Pancreas (tissue), 10 donors: Measurements from ENCODE around the gene ETV3. TPM values are rescaled to one million over a fixed set of nuclear protein-coding genes. Genes with fewer than 3 reads are reported as not detected.

Experiments
- ATAC-seq, 4 donors: fragments of 200-7000 bp; cut with Tn5 transposase; one replicate each; pipeline versions ENCODE4 v1.8.0 to v1.9.1; 2020; ENCODE audit warnings: mild to moderate bottlenecking in 4 of 4, moderate library complexity in 4 of 4
- DNase-seq, 6 donors: peaks; one replicate each; pipeline ENCODE4 v3.0.0-alpha.2; 2020
- FAIRE-seq: peaks from 2 replicates; lab custom pipeline; 2012; peaks lifted over from hg19 to GRCh38; lab: Jason Lieb, UNC
- H3K27ac ChIP-seq, 4 donors: fragments of 200-600 bp; sonication (generic); 1 replicate in 3 of 4; 2 replicates in 1 of 4; pipeline versions ENCODE4 v1.5.0 to v1.8.0; 2020
- H3K27me3 ChIP-seq, 4 donors: fragments of 200-600 bp; one replicate each; pipeline ENCODE4 v1.8.0; 2021
- H3K36me3 ChIP-seq, 3 donors: fragments of 200-600 bp; sonication (generic) in 1 of 3; one replicate each; pipeline versions ENCODE4 v1.5.0 to v1.8.0; 2020 to 2021
- H3K4me1 ChIP-seq, 3 donors: fragments of 200-600 bp; one replicate each; pipeline ENCODE4 v1.8.0; 2021
- H3K4me3 ChIP-seq, 4 donors: fragments of 200-600 bp; sonication (generic) in 2 of 4; one replicate each; pipeline versions ENCODE4 v1.5.0 to v1.8.0; 2020 to 2021
- H3K9me3 ChIP-seq, 4 donors: fragments of 200-600 bp; one replicate each; pipeline ENCODE4 v1.8.0; 2021
- CTCF ChIP-seq, 4 donors: fragments of 200-600 bp; sonication (generic) in 3 of 4; IDR thresholded peaks; one replicate each; pipeline versions ENCODE4 v1.5.0 to v1.8.0; 2021; ENCODE audit warnings: antibody characterized with exemption in 4 of 4
- WGBS, 2 donors: extraction: QIAGEN DNeasy Blood & Tissue Kit; methylation state at CpG; one replicate each; pipeline ENCODE4 v1.1.7; 2013; 5-methylcytosine and 5-hydroxymethylcytosine counted together
- intact Hi-C, 3 donors: fragments of 100-400 bp; cut with DNase I; formaldehyde crosslinking; loops; one replicate each; pipeline versions ENCODE4 v1.11.1 to v1.14.2; 2022
- polyA plus RNA-seq, 2 donors: library from polyadenylated mRNA; stranded (reverse); fragments of 200-250 nt; gene quantifications; one replicate each; pipeline ENCODE4 v1.2.3, GENCODE V29; 2013
- total RNA-seq, 6 donors: library from RNA; stranded (reverse); fragmentation: NEBNext Ultra II Directional in 4 of 6; extraction: Animal tissue kit (Norgen Biotek cat#: 25700) in 4 of 6; gene quantifications; one replicate each; pipeline versions ENCODE4 v1.2.1 to v1.2.4, GENCODE V29; 2021 to 2023
- donor health status: healthy with polysubstance abuse.
- donor health status: DM: no; HTN: no; CAD: no; lungs with moderate emphysema.
- donor health status: DM: no; HTN: no; CAD: no.
- donor health status: control.
- donor health status: control.
- donor health status: Bipolar disorder and iron deficiency.
- donor health status: DM: yes; HTN: yes; CAD: no.
- donor health status: DM: no; HTN: no; CAD: no.
- donor health status: DM: no; HTN: no; CAD: no.
- donor health status: DM: yes; HTN: yes; CAD: no.

ETV3 gene
- total and polyA plus RNA-seq, 8 donors = 2.9 to 12.9 (median 7.3) TPM

- H3K4me1 ChIP-seq = no peaks in the 10 kb centered on the region
- H3K27me3 ChIP-seq = no peaks in the 10 kb centered on the region
- H3K27ac ChIP-seq = no peak overlapping the region
- no peak overlapping the region for H3K4me3 ChIP-seq
- no peak for FAIRE-seq
- 55% methylated on average over 3 of the region's 3 CpGs for WGBS, 2 donors
- no peak for ATAC-seq
- H3K9me3 ChIP-seq = no peaks in the 10 kb centered on the region
- no peaks in the 10 kb centered on the region for H3K36me3 ChIP-seq
- TF ChIP-seq CTCF (IDR thresholded peaks at IDR 0.05) = no peak
- intact Hi-C loops = no loop called here
- DNase-seq = no peak
These were observed 8.0 kb upstream of the ETV3 start for GRCh38 chr1:157146244-157146643.

DNA sequence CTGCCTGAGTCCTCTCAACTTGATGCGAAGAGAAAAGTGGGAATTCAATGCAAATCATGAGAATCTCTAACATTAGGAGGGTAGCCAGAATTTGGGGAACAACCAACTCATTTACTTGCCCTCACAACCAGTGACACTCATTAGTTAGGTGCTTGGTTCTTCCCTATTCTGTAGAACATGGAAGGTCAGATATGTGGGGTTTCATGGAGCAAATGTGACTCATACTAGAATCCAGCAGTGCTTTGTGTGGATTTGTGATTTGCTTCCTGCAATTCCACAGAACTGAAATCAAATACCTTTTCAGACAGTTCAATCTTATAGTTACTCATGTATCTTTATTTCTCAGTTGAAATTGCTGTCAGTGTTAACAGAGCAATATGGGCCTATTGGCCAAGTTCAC is 6.9 kb upstream of the ETV3 start:
- intact Hi-C loops = no loop called here
- H3K4me1 ChIP-seq = no peaks in the 10 kb centered on the region
- no peak overlapping the region for H3K4me3 ChIP-seq
- TF ChIP-seq CTCF (IDR thresholded peaks at IDR 0.05) = no peak
- FAIRE-seq = no peak
- WGBS, 2 donors = 88 to 96% methylated on average over 1 of the region's 1 CpG
- no peaks in the 10 kb centered on the region for H3K27me3 ChIP-seq
- no peak for DNase-seq
- no peak overlapping the region for H3K27ac ChIP-seq
- ATAC-seq = no peak
- no peaks in the 10 kb centered on the region for H3K36me3 ChIP-seq
- no peaks in the 10 kb centered on the region for H3K9me3 ChIP-seq

DNA sequence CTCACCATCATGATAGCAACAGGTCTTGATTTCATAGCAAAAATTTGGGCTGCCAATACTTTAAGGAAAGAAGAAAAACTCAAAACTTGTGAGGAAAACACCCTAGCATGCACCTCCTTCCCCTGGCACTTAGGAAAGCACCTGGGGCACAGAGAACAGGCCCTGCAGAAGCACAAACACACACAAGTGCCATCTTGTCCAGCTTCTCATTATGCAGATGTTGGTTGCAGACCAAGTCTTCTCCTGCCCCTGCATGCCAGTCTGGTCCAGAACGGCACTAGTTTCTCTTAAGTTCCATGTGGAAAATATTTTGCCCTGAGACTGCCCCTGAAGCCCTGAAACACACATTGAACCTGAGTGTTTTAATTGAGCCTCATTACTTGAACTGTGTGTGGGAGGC is 6.3 kb upstream of the ETV3 start:
- no peaks in the 10 kb centered on the region for H3K27me3 ChIP-seq
- WGBS, 2 donors = 51 to 54% methylated on average over 1 of the region's 1 CpG
- DNase-seq (no peak), ATAC-seq (no peak), FAIRE-seq (no peak)
- no peaks in the 10 kb centered on the region for H3K9me3 ChIP-seq
- no peaks in the 10 kb centered on the region for H3K36me3 ChIP-seq
- no peak for TF ChIP-seq CTCF (IDR thresholded peaks at IDR 0.05)
- H3K4me1 ChIP-seq = no peaks in the 10 kb centered on the region
- no peak overlapping the region for H3K4me3 ChIP-seq
- no peak overlapping the region for H3K27ac ChIP-seq
- intact Hi-C loops = no loop called here

DNA sequence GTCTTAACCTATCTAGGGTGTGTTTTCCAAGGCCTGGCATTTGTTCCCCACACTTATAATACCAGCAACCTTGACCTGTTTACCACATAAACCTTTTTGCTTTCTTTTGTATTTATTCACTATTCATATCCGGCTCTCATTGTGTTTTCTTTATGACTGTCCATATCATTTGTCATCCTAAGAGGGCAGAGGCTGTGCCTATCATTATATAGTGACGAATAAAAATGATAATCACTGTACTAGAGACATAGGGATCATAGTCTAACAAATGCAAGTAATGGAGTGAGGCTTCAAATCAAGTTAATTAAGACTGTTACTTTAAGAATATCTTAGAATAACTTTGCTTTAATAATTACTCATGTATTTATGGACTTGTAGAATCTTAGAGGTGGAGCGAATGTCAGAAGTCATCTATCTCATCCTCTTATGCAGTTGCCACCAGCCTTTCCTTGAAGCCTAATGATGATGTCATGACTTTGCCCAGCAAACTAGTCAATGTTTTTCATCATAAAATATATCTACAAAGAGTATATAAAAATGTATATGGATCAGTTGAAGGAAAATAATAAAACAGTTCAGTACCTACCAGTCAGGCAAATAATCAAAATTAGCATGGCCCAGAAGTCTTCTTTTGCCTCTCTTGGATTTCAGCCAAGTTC is 4.7 kb upstream of the ETV3 start:
- FAIRE-seq = no peak
- no peak for TF ChIP-seq CTCF (IDR thresholded peaks at IDR 0.05)
- Histone ChIP-seq H3K27me3 (no peaks in the 10 kb centered on the region), H3K9me3 (no peaks in the 10 kb centered on the region), H3K36me3 (no peaks in the 10 kb centered on the region), H3K4me1 (peaks cover 0 to 4% (median 0%) of the 10 kb centered on the region in 3 donors), H3K27ac (no peak overlapping the region), H3K4me3 (no peak overlapping the region)
- intact Hi-C loops = no loop called here
- DNase-seq = no peak
- ATAC-seq = no peak
- 68 to 73% methylated on average over 3 of the region's 3 CpGs for WGBS, 2 donors

GRCh38 chr1:157142201-157142600 is 4.0 kb upstream of the ETV3 start:
- no peak overlapping the region for H3K4me3 ChIP-seq
- DNase-seq (no peak), FAIRE-seq (no peak), ATAC-seq (no peak)
- no peaks in the 10 kb centered on the region for H3K27me3 ChIP-seq
- intact Hi-C loops = no loop called here
- H3K4me1 ChIP-seq = peaks cover 0 to 4% (median 0%) of the 10 kb centered on the region in 3 donors
- H3K27ac ChIP-seq = no peak overlapping the region
- H3K36me3 ChIP-seq = no peaks in the 10 kb centered on the region
- no peak for TF ChIP-seq CTCF (IDR thresholded peaks at IDR 0.05)
- 47 to 63% methylated on average over 2 of the region's 2 CpGs for WGBS, 2 donors
- no peaks in the 10 kb centered on the region for H3K9me3 ChIP-seq
